ENCODE data around the gene HORMAD2.

The HORMAD2 gene

DNA sequence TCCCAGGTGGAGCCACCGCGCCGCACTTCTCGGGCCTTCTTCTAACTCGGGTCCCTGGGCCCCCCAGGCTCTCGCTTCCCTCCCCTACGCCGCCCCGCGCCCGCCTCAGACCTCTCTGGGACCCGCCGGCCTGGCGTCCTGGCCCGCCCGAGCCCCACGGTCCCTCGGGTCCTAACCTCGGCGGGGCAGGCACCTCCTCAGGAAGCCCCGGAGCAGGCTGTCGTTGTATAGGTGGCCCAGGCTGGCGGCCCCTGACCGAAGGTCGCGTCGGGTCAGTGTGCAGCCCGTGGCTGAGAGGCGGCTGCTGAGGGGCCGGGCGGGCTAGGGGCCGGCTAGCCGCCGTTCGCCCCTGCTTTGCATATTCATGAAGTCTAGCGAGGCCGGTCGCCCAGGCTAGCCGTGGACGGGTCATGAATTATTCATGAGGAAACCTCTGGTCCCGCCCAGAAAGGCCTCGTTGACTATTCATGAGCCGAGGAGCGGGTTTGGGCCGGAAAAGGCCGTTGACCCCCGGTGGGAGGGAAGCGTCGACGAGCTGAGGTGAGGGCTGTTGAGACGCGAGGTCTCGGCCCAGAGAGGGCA is at the start of gene HORMAD2:
Gene HORMAD2, plus strand, starts transcription at position 513 of the 582 bp plus-strand sequence. CDS start 13,489 bp downstream, outside the sequence.
- in situ Hi-C loops (cut with MboI; ENCODE audit: low sequenced_read_pairs): no loop called here

- in situ Hi-C loops (cut with MboI; ENCODE audit: low sequenced_read_pairs): no loop called here
These were observed 48.9 kb upstream of the HORMAD2 start for GRCh38 chr22:30031328-30031727.

DNA sequence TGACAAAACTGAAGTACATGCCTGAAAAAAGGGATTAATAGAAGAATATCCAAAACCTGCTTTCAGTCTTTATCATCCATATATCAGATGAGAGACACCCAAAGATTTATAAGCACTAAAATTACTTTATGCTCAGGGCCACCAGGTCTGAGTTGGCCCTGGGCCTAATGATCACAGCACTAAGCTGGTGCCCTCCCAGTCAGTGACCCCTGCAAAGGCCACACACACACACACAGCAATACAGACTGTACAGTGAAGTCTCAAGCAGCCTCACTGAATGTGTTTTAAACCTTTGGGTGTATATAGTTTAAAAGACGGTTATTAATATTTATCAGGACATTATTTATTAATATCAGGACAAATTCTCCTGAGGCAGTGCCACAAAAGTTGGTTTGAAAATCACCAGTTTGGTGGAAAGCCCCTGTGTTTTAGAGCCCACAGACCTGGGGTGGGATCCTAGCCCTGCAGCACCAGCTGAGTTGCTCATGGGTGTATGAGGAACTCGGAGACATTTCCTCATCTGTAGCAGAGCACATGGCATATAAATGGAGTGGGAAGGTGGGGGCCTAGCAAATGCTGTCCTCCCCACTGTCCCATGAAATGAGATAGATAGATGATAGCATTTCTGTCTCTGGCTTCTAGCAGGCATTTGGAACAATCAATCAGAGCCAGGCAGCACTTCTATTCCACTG is 48.4 kb upstream of the HORMAD2 start:
- in situ Hi-C loops (cut with MboI; ENCODE audit: low sequenced_read_pairs): no loop called here

DNA sequence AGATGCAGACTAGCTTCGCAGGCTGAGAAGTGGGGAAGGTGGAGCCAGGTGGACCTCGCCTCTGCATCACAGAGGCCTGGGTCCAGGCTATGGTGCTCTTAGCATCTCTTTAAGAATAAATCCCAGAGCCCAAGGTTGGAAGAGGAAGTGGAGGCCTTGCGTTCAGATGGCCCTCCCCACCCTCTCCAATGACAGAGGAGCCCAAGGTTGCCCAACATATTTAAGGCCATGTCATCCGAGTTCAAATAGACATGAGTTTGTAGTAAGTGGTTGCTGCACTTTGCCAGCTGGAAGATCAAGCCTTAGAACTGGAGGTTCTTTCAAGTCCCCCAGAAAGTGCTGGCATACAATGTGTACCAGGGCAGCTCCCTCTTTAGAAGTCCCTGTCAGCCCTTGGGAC is 47.1 kb upstream of the HORMAD2 start:
- in situ Hi-C loops (cut with MboI; ENCODE audit: low sequenced_read_pairs): no loop called here

DNA sequence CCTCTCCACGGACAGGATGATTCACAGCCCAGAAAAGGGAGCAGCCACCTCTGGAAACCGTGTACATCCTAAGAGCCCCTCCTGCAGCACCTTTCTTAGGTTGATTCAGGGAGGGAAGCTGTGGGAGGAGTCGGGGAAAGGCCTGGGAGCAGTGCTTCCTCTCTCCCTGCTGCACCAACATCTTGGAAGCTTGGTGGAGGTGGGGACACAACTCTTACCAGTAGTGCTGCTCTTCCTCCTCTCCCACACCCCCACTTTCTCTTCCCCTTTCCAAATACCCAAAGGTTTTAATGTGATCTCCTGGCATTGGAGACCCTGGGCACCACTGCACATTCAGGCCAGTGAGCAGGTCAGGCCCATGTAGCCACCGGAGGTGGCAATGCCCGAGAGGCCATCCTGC is 46.4 kb upstream of the HORMAD2 start:
- in situ Hi-C loops (cut with MboI; ENCODE audit: low sequenced_read_pairs): no loop called here

DNA sequence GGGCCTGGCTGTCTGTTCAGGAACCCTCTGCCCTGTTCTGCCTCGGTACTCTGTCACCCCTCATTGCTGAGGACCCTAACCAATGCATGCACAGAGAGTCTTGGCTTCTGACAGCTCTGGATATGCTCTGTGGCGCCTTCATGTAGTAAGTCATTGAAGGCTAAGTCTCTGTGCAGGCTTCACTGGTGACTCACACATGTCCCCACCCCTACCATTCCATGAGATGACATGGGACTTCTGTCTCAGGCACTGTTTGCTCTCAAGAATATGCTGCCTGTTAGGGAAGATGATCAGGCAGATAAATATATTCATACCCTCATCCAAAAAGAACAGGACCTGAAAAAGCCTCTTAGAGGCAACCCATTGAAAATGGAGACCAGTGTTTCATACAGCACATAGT is 43.6 kb upstream of the HORMAD2 start:
- in situ Hi-C loops (cut with MboI; ENCODE audit: low sequenced_read_pairs): no loop called here

GRCh38 chr22:30038219-30038618 is 42.0 kb upstream of the HORMAD2 start:
- in situ Hi-C loops (cut with MboI; ENCODE audit: low sequenced_read_pairs): no loop called here

- in situ Hi-C loops (cut with MboI; ENCODE audit: low sequenced_read_pairs): no loop called here
These were observed 39.6 kb upstream of the HORMAD2 start for GRCh38 chr22:30040499-30041260.

DNA sequence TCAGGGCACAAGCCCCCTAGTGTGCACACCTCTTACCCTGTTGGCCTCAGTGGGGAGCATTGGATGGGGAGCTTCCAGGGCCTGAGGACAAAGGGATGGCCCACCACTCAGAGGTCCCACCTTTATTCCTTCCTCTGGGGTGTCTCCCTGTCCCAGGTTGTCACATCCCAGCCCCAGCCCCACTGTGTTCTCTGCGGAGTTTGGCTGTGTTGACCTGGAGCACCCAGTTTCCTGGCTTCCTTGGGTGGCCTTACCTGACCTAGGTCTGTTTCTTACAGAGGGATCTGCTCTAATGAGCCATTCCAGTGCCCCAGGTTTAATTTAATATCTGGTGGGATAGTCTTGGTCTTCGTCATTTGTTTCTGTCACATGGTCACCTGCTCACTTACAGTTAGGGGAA is 38.8 kb upstream of the HORMAD2 start:
- in situ Hi-C loops (cut with MboI; ENCODE audit: low sequenced_read_pairs): no loop called here

DNA sequence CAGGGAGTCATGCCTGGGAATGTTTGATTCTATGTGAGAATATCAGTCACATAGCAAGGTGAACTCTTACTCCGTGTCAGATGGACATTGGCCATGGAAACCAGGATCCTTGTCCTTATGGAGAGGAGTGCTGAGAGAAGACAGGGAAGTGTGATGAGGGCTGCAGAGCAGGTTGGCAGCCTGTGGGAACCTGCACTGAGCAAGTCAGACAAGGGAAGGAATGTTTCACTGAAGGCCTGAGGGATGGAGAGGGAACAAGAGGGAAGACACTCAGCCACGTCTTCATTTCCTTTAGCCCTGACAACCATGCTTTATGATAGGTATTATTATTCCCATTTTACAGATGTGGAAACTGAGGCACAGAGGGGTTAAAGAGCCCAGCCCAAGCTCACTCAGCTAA is 38.4 kb upstream of the HORMAD2 start:
- in situ Hi-C loops (cut with MboI; ENCODE audit: low sequenced_read_pairs): no loop called here

GRCh38 chr22:30043161-30043560 is 37.1 kb upstream of the HORMAD2 start:
- in situ Hi-C loops (cut with MboI; ENCODE audit: low sequenced_read_pairs): no loop called here

DNA sequence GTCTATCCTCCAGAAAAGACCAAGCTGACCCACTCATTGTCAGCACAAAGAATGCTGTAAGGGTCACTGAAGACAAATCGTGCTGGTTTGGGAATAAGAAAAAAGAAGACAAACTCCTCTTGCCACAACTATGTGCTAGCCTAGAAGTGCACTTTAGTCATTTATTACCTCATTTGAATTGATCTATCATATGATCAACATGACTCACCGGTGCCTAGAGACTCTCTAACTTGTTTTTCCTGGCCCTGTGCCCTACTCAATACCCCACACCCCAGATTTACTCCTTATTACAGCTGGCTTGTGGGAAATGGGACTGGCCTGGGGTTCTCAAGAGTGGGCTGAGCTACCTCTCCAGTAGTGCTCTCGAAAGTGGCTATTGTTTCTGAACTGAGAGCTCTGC is 35.9 kb upstream of the HORMAD2 start:
- in situ Hi-C loops (cut with MboI; ENCODE audit: low sequenced_read_pairs): no loop called here

DNA sequence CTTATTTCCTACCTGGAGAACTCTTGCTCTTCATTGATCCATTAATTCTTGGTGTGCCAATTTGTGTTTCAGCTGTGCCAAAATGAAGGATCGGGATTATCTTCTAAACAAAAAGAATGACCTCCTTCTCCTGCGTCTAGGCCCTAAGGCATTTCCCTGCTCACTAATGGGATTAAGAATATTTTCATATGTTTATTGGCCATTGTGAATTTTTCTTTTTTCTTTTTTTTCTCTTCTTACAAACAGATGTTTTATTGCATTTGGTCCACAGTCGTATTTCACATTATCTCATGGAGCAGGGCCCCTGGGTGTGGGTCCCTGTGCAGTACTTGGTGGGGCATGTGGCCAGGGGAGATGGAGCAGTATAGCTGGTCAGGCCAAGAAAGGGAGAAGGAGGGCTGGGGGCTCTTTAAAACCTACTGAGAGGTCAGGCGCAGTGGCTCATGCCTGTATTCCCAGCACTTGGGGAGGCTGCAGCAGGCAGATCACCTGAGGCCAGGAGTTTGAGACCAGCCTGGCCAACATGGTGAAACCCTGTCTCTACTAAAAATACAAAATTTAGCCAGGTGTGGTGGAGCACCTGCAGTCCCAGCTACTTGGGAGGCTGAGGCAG is 35.3 kb upstream of the HORMAD2 start:
- in situ Hi-C loops (cut with MboI; ENCODE audit: low sequenced_read_pairs): no loop called here

DNA sequence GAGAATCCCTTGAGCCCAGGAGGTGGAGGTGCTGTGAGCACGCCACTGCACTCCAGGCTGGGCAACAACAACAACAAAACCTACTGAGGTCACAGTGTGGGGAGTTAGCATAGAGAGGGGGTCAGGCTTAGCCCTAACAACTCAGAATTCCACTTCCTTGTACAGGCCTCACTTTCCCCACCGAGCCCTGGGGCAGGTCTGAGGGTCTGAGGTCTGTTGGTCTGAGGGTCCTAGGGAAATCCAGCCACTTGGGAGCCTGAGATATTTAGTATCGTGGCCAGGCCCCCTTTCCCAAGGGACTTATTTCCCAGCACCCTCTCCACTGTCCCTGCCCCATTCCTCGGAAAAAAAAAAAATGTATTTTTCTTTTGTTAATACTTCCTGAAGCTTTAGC is 34.8 kb upstream of the HORMAD2 start:
- in situ Hi-C loops (cut with MboI; ENCODE audit: low sequenced_read_pairs): no loop called here

DNA sequence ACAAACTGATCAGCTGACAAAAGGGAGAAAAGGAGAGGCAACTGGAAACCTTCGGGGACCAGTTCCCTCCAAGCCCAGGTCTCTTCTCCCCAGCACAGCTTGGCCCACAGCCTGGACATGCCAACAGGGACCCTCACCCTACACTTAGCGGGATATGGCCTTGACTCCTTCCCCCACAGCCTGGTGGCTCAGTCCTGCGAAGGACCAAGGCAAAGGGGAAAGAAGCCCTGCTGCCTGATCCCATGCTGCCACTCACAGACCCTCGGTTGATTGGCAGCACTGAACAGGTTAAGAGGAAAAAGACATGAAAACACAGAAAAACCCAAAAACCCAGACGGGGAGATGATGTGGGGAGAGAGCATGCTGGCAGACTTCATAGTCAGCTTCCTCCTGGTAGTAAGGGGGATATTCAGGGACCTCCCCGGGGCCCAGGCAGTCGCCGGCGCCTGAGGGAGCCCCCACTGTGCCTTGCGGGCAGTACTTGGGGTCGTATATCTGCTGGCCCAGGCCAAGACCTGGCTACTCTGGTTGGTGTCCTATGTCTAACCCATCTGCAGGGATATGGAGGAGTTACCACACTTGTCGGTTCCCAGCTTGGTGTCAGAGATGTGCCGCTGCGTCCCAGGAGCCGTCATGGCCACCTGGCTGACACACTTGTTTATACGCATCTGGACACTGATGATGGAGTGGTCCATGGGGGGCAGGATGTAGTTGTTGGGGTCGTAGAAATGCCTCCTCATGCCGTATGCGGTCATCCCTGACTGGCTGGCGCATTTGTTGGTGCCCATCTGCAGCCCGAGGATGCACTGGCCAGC is 34.2 kb upstream of the HORMAD2 start:
- in situ Hi-C loops (cut with MboI; ENCODE audit: low sequenced_read_pairs): no loop called here

GRCh38 chr22:30046716-30047363 is 33.4 kb upstream of the HORMAD2 start:
- in situ Hi-C loops (cut with MboI; ENCODE audit: low sequenced_read_pairs): no loop called here

DNA sequence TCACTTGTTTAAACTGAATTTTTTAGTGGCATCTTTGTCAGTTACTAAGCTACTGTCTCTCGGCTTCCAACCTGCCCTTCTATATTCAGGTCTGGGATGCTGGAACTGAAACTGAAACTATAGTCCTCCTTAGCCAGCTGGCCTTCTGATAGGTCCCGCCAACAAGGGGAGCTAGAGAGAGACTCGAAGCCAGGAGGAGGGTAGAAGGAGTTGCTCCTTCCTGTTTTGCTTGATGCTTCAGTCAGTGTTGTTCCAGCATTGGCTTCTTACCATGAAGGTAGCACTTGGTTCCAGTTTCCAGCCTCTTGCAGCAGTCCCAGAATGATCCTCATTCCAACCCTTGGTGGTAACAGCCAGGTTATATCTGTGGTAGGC is 32.9 kb upstream of the HORMAD2 start:
- in situ Hi-C loops (cut with MboI; ENCODE audit: low sequenced_read_pairs): no loop called here

GRCh38 chr22:30048681-30049080 is 31.6 kb upstream of the HORMAD2 start:
- in situ Hi-C loops (cut with MboI; ENCODE audit: low sequenced_read_pairs): no loop called here

DNA sequence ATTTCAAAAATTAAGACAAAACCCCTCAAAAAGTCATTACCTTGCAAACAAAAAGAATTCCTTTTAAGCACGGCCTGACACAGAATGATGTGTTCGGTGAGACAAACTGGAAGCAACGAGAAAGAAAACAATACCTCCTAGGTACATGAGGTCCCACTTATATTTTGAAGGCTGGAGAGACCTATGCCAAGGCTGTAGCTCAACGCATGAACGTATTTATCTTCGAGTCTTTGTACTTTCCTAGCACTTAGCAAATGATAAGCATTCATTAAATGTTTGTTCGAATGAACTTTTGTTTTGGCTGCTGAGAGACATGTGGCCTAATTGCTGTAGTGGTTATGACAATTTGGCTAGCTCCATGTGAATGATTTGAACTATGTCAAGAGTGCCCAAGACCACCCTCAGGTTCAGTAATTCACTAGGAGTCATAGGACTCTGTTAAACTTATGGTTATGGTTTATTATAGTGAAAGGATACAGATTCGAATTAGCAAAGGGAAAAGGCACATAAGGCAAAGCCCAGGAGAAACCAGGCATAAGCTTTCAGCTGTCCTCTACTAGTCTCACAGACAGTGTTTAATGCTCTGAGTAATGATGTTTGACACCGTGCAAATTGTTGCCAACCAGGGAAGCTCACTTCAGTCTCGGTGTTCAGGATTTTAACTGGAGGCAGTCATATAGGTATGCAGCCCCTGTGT is 26.0 kb upstream of the HORMAD2 start:
- in situ Hi-C loops (cut with MboI; ENCODE audit: low sequenced_read_pairs): no loop called here

DNA sequence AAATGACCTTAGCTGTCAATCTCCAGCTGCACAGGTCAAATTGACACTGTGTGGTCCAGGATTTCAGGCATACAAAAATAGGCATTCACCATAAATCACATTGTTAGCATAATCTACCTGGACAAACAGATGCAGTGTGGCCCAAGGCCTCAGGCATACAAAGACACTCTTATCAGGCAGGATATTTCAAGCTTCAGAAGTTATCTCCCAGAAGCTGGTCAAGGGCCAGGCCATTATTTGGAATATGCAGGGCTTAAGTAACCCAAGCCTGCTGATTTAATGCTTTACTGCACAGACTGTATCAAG is 25.5 kb upstream of the HORMAD2 start:
- in situ Hi-C loops (cut with MboI; ENCODE audit: low sequenced_read_pairs): no loop called here

Measured in HL-60/S4 treated with phorbol 12-myristate 13-acetate at 8.2 ng/mL for 4 days and 3 days (cell line).